Left colon (tissue), 2 donors: Measurements from ENCODE around the gene PTP4A1. TPM values are rescaled to one million over a fixed set of nuclear protein-coding genes. Genes with fewer than 3 reads are reported as not detected.

Experiments used
- ATAC-seq: fragments of 200-7000 bp; cut with Tn5 transposase; one replicate; pipeline ENCODE4 v1.9.1; 2020; ENCODE audit warnings: mild to moderate bottlenecking, moderate library complexity
- DNase-seq, 2 donors: peaks; one replicate each; pipeline ENCODE4 v3.0.0-alpha.2; 2020
- intact Hi-C, 2 donors: fragments of 100-400 bp; cut with DNase I in 1 of 2; cut with micrococcal nuclease in 1 of 2; formaldehyde crosslinking; loops; one replicate each; pipeline versions ENCODE4 v1.11.2 to v1.14.0; 2022; cut with DNase I, micrococcal nuclease
- total RNA-seq, 2 donors: library from RNA; stranded (reverse); fragmentation: NEBNext Ultra II Directional; extraction: Animal tissue kit (Norgen Biotek cat#: 25700); gene quantifications; one replicate each; pipeline ENCODE4 v1.2.1, GENCODE V29; 2021
- donor health status: DM: no; HTN: no; CAD: no.
- donor health status: DM: yes; HTN: yes; CAD: no.

PTP4A1 gene
- total RNA-seq, 2 donors from 2014 or later, result 155 to 190 TPM

DNA sequence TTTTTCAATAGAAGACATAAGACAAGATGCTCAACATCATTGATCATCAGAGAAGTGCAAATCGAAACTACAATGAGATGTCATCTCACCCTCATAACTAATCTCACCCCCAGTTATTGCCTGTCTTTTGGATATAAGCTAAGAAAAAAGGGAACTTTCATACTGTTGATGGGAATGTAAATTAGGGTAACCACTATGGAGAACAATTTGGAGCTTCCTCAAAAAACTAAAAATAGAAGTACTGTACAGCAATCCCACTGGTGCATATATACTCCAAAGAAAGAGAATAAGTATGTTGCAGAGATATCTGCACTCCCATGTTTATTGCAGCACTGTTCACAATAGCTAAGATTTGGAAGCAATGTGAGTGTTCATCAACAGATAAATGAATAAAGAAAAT is 37.0 kb downstream of the PTP4A1 start:
- DNase-seq, result no peak
- intact Hi-C loops, result loop anchor here in 1 of 2 donors (10.0 kb wide), 1 partner anchor 156 kb away; no protein-coding TSS in a partner anchor
- ATAC-seq, result no peak

GRCh38 chr6:63610944-63611343 is 38.7 kb downstream of the PTP4A1 start:
- ATAC-seq (no peak), DNase-seq (no peak)
- intact Hi-C loops, result no loop called here

DNA sequence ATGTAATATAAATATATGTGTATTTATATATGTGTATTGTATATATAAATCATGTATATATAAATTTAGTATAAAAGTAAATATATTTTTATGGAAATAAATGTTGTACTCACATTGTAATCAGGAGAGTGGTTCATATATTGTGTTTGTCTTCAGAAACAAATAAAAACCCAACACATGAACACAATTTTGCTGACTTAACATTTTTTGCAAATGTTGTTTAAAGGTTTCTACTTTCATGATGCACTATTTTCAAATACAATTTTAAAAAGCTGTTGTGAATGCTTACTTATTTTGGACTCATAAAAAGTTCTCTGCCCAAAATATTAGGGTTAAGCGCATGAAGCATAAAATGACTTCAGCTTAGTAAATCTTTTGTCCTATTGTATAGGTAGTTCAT is 39.3 kb downstream of the PTP4A1 start:
- intact Hi-C loops, result no loop called here
- DNase-seq (no peak), ATAC-seq (no peak)

DNA sequence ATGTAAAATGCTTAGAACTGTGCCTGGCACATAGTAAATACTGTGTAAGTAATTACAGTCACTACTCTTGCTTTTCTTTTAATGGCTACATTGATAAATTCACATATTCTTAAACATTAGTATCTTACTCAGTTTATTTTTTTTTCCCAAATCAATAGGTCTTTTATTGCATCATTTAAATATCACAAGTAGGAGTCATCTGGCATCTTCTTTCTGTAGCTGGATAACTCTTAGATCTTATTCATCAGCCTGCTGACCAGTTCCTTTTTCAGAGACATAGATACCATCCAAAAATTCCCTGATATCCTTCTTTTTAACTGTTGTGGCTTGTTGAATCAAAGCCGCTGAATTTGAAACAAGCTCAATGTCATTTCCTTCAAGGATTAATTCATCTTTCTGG is 43.3 kb downstream of the PTP4A1 start:
- DNase-seq (no peak), ATAC-seq (no peak)
- intact Hi-C loops, result no loop called here

Other genes with a start within 250 kb of the PTP4A1 start
- gene PHF3, start 63.3 kb downstream of the PTP4A1 start, total RNA-seq, result 10 to 100 TPM; 51.1 to 64.0 TPM